IPS-NIHi7 (cell line): ENCODE data around the gene MBNL3.

Source experiments
- DNase-seq: peaks from one replicate; pipeline ENCODE4 v3.0.0; 2012; ENCODE audit warnings: mixed read lengths; ENCODE audit errors: extremely low spot score

MBNL3 gene

GRCh38 chrX:132414404-132414803 lies 74.4 kb downstream of the MBNL3 start:
- DNase-seq, result no peak

- DNase-seq, result peak; percentile 85
Observed at GRCh38 chrX:132413459-132413858, 75.4 kb downstream of the MBNL3 start.

- peak; percentile 52 for DNase-seq
Observed at GRCh38 chrX:132412208-132412607, 76.6 kb downstream of the MBNL3 start.

GRCh38 chrX:132411310-132411977 lies 77.4 kb downstream of the MBNL3 start:
- no peak for DNase-seq

- no peak for DNase-seq
Observed at GRCh38 chrX:132409780-132410556, 78.9 kb downstream of the MBNL3 start.

GRCh38 chrX:132407691-132408090 lies 81.1 kb downstream of the MBNL3 start:
- DNase-seq, result no peak

GRCh38 chrX:132406106-132406505 lies 82.7 kb downstream of the MBNL3 start:
- no peak for DNase-seq

- DNase-seq, result no peak
Observed at GRCh38 chrX:132404266-132404665, 84.6 kb downstream of the MBNL3 start.

GRCh38 chrX:132401935-132402334 lies 86.9 kb downstream of the MBNL3 start:
- DNase-seq, result no peak

- no peak for DNase-seq
Observed at GRCh38 chrX:132400706-132401105, 88.1 kb downstream of the MBNL3 start.

- DNase-seq, result no peak
Observed at GRCh38 chrX:132395645-132396044, 93.2 kb downstream of the MBNL3 start.

GRCh38 chrX:132395026-132395425 lies 93.8 kb downstream of the MBNL3 start:
- no peak for DNase-seq

GRCh38 chrX:132394591-132394990 lies 94.2 kb downstream of the MBNL3 start:
- DNase-seq, result no peak

GRCh38 chrX:132393992-132394391 lies 94.8 kb downstream of the MBNL3 start:
- DNase-seq, result no peak

- no peak for DNase-seq
Observed at GRCh38 chrX:132393485-132393884, 95.4 kb downstream of the MBNL3 start.

- no peak for DNase-seq
Observed at GRCh38 chrX:132393085-132393484, 95.8 kb downstream of the MBNL3 start.

GRCh38 chrX:132390792-132391191 lies 98.0 kb downstream of the MBNL3 start:
- no peak for DNase-seq

- DNase-seq, result no peak
Observed at GRCh38 chrX:132389480-132389879, 99.4 kb downstream of the MBNL3 start.

- no peak for DNase-seq
Observed at GRCh38 chrX:132388371-132388770, 100.5 kb downstream of the MBNL3 start.

- no peak for DNase-seq
Observed at GRCh38 chrX:132384301-132384700, 104.5 kb downstream of the MBNL3 start.

GRCh38 chrX:132382068-132382467 lies 106.8 kb downstream of the MBNL3 start:
- no peak for DNase-seq

GRCh38 chrX:132378281-132378680 lies 110.6 kb downstream of the MBNL3 start:
- no peak for DNase-seq

GRCh38 chrX:132375941-132376340 lies 112.9 kb downstream of the MBNL3 start:
- DNase-seq, result peak; percentile 19
